ENCODE results near the gene POLK.
A peak's percentile ranks its signal among the peaks of the same experiment; 100 is the strongest.
"Not testable (repeated sequence)": the region's sequence is repeated elsewhere in the genome, so short reads cannot be mapped to it uniquely, and the experiment has no call there.

POLK gene

DNA sequence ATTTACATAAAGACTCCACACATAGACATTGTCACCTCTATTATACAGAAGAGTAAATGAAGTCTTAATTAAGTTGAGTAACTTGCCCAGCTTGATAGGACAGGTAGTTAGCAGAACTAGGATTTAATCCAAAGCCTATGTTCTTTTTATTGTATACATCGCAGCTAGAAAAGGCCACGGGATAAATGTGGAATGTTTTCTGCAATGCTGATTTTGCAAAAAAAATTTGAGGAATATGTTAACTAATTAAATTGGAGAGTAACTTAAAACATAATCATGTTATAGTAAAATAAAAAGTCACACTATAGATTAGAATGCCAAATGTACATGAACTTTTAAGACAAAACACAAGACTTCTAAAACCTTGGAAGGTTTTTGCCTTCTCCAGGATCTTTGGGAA is 41.1 kb downstream of the POLK start:
- DNase-seq = no peak

DNA sequence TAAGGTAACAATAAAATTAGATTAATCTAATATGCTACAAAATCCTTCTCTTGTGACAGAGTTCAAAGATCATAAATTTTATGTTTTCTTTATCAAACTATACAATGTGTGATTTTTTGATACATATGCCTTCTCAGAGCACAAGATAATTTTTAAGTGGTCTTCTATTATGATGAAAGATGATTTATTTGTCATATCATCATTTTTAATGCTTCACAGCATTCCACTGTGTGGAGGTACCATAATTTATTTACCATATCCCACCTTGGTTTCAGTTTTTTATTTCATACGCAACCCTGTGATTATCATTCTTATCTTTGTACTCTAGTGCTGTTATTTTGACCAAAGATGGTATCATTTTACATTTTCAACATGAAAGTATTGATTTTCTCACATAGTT is 41.7 kb downstream of the POLK start:
- DNase-seq = no peak

DNA sequence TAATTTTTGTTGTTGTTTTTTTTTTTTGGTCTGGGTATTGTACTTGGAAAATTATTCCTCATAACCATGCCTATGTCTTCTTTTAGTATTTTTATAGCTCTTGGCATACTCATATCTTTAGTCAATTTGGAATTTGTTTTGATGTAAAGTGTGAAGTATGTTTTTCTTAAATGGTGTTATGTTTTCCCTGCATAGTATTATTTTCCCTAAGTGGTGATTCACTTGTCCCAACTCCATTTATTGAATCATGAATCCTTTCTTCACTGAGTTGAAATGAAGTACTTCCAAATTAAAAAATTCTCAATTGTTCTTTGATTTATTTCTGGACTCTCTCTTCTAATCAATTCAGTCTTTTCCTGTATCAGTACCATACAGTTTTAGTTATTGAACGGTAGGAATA is 46.5 kb downstream of the POLK start:
- no peak for DNase-seq

DNA sequence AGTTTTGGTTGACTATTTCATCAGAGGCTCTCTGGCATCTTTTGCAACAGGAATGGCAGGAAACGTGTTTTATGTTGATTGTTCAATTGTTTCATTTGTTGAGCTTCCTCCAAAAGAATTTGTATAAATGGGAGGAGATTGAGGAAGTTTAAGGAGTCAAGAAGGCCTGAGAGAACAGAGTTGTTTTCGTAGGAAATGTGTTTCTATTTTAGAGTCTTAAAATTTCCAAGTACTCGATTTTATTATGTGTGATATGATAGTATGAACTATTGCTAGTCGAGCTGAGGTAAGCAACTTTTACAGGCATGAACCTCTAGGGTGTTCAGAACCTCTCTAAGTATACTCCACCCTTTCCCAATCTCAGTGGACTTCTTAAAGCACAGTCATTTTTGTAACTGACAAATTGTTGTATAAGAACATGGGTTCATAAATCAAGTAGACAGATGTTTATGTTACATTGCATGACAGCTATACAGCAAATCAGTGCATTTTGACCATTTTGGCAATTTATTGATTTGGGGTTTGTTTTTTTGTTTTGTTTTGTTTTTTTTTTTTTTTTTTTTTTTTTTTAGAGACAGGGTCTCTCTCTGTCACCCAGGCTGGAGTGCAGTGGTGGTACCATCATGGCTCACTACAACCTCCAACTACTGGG is 47.4 kb downstream of the POLK start:
- no peak for DNase-seq

DNA sequence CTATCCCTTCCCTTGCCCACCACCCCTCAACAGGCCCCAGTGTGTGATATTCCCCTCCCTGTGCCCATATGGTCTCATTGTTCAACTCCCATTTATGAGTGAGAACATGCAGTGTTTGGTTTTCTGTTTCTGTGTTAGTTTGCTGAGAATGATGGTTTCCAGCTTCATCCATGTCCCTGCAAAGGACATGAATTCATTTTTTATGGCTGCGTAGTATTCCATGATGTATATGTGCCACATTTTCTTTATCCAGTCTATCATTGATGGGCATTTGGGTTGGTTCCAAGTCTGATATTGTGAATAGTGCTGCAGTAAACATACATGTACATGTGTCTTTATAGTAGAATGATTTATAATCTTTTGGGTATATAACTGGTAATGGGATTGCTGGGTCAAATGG is 49.0 kb downstream of the POLK start:
- not testable (repeated sequence) for DNase-seq

DNA sequence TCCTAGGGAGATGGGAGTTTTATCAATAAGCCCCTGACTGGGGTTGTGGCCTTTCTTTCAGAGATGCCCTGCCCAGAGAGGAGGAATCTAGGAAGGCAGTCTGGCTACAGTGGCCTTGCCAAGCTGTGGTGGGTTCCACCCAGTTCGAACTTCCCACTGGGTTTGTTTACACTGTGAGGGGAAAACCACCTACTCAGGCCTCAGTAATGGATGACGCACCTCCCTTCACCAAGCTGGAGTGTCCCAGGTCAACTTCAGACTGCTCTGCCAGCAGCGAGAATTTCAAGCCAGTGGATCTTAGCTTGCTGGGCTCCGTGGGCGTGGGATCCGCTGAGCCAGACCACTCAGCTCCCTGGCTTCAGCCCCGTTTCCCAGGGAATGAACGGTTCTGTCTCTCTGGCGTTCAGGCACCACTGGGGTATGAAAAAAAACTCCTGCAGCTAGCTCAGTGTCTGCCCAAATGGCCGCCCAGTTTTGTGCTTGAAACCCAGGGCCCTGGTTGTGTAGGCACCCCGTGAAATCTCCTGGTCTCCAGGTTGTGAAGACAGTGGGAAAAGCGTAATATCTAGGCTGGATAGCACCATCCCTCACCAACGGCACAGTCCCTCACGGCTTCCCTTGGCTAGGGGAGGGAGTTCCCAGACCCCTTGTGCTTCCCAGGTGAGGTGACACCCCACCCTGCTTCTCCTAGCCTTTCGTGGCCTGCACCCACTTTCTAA is 54.5 kb downstream of the POLK start:
- not testable (repeated sequence) for DNase-seq

DNA sequence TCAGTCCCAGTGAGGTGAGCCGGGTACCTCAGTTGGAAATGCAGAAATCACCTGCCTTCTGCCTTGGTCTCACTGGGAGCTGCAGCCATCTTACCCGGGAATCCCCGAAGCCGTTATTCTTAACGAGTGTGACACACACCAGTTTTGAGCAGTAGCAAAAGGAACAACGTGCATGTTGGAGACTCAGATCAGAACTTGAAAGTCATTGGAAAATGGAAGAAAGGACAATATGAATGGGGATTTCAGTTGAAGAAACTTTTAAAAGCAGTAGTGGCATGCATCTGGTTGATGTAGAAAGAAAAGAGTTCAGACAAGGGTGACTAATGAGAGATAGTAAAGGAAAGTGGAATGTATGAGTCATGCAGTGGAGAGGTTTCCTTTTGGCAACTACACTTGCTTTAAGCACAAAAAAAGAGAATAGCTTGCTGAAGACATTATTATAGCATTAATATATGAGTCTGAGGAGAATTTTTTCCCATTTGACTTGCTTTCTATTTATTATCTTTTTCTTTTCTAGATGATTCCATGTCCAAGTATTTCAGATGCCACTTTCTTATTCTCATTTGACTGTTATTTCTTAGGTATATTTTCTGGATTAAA is 55.1 kb downstream of the POLK start:
- peak; percentile 2 for DNase-seq

DNA sequence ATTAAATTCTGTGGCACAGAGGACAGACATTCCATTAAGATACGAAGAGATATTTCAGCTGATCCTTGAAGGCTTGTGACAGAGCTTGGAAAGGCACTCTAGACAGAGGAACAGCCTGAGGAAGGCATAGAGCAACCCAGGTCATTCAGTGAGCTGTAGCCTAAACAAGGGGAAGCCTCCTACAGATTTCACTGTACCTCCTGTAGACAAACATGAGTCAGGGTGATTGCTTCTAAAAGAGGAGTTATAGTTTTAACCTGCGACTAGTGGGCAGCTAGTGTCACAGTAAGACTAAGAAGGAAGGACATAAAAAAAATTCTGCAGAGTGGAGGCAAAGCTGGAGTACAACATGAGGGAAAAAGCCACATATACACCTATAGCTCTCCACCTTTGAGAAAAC is 56.0 kb downstream of the POLK start:
- DNase-seq = no peak

DNA sequence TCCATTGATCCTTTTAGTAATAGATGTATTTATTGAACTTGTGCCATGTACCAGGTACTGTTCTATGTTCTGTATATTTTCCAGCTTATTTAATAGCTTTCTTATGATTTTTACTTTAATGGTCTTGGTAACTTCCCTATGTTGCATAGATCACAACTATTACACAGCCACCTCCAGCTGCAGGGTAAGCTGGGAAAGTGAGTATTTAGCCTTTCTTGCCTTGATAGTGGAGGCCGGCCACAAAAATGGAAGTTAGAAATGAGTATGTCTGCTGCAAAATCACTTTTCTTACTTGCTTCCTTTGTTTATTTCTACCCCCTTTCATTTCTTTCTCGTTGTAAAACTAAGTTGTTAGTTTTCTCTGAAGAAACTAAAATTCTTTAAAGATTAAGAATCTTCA is 56.5 kb downstream of the POLK start:
- DNase-seq = no peak

DNA sequence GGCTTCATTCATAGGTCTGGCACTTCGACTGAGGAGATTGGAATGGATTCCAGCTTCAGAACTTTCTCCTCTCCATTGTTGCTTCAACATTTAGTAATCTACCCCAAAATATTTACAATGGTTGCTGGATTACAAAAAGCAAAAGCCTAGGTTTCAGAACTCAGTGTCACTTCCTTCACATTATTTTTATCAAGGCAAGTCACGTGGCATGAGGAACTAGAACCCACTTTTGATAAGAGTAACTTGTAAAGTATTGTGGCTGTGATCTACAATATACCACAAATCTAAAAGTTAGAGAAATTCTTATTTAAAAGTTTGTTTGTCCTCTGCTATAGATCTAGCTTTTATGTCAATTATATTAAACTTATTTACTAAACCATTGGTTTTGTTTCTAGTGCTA is 59.9 kb downstream of the POLK start:
- DNase-seq = no peak

DNA sequence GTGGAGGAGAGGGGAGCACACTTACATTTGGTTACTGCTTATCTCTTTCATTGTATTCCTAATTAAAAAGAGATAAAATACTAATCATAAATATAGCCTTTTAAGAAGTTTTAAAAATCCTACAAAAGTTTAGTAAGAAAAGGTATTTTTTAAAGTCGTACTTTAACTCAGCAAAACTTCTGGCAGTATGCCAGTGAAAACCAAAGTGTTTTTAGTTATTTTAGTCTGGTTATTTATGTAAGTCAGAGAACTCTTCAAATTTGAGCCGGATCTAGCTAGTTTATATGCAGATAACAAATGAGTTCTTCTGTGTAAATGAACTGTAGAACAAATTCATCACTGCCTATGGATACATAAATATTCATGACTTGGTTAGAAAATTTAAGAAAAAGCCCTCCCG is 63.1 kb downstream of the POLK start:
- DNase-seq = no peak

DNA sequence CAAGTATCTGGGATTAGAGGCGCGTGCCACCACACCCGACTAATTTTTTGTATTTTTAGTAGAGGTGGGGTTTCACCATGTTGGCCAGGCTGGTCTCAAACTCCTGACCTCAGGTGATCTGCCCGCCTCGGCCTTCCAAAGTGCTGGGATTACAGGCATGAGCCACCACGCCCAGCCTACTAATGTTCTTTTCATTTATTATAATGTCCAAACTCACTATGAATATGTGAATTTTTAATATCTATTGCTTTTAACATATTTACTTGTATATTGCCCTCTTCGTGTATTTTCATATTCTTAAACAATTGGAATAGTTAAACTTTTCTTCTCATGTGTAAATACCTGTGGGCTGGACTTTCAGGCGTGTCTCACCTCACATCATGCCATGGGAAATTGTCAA is 66.6 kb downstream of the POLK start:
- DNase-seq = not testable (repeated sequence)

DNA sequence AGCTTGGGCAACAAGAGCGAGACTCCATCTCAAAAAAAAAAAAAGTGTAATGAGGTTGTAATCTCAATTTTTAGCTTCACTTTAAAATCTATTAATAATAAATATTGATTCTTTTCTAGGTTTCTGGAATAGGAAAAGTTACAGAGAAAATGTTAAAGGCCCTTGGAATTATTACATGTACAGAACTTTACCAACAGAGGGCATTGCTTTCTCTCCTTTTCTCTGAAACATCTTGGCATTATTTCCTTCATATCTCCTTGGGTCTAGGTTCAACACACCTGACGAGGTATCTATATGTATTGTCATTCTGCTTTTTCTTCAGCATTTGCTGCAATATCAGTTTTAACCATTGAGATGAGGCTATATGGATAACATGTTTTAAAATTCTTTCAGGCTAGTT is 73.0 kb downstream of the POLK start:
- no peak for DNase-seq

DNA sequence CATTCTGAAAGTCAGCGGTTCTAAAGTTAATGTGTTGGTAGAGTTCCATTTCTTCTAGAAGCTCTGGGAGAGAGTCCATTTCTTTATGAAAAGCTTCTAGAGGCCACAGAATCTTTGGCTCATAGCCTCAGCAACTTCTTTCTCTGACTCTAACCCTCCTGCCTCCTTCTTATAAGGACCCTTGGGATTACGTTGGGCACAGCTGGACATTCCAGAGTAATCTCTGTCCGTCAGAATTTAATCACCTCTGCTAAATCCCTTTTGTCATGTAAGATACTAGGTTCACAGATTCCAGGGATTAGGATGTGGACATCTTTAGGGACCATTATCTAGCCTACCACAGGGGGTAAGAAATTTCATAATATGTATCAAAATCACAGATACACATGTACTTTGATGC is 77.0 kb downstream of the POLK start:
- DNase-seq = no peak

DNA sequence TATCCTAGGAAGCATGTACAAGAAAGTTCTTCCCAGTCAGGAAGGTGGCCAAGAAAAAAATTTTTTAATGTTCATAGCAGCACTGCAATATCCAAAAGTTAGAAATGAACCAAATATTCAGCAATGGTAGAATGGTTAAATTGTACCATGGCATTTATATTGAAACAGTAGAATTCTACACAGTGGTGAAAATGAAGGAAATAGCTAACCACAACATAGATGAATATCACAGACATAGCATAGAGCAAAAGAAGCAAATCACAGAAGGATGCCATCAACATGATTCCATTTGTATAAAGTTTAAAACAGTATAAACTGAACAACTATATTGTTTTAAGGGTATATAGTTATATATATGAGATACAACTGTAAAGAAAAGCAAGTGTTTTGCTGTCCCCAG is 88.8 kb downstream of the POLK start:
- DNase-seq = no peak

DNA sequence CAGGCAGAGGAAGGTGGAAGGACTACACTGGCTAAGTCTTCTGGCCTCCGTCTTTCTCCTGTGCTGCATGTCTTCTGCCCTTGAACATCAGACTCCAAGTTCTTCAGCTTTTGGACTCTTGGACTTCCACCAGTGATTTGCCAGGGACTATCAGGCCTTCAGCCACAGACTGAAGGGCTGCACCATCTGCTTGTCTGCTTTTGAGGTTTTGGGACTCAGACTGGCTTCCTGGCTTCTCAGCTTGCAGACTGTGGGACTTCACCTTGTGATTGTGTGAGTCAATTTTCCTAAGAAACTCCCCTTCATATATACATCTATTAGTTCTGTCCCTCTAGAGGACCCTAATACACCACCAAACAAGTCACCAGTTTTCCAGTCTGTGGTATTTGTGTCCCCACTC is 89.9 kb downstream of the POLK start:
- no peak for DNase-seq

DNA sequence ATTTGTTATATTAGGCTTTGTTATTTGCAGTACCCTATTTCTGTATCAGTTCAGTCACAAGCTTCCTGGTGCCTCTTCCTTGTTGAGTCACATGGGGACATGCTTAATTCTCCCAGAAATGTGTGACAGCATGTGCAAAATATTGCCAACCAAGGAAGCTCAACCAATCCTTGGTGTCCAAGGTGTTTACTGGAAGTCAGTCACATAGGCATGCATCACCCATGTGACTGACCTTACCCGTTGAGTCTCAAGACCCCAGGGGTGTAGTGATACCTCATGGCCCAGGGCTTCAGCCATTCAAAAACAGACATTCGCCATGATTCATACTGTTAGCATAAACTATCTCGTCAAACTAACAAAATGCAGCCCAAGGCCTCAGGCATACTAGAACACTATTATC is 90.3 kb downstream of the POLK start:
- no peak for DNase-seq

DNA sequence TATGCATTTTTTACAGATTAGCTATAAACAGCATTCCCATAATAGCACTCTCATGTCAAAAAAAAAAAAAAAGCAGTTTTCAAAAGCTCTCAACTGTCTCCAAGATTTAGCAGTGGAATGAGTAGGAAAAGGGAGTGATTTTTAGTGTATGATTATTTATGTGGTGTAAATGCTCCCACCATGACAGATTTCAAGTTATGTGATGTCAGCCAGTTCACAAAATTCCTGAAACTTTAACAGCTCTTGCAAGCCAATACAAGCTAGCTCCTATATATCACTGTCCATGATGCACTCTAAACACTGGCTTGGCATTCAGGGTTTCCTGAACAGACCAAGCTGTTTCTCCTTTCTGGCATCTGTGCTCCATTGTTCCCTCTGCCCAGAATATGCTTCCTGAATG is 91.7 kb downstream of the POLK start:
- no peak for DNase-seq

DNA sequence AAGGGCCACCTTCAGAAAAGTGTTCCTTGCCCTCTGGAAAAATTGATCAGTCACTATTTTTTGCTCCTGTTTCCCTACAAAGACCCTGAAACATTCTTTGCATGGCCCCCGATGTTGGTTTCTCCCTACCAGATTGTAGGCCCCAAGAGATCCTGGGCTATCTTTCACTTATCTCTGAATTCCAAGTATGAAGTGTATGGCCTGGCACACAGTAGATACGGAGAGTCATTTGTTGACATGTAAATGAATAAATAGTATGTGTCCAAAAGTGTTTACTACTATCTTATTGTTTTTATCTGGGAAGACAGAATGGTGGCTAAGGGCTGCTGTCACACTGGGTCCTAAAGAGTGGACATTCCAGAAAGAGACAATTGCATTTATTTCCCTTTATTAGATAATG is 92.1 kb downstream of the POLK start:
- no peak for DNase-seq

DNA sequence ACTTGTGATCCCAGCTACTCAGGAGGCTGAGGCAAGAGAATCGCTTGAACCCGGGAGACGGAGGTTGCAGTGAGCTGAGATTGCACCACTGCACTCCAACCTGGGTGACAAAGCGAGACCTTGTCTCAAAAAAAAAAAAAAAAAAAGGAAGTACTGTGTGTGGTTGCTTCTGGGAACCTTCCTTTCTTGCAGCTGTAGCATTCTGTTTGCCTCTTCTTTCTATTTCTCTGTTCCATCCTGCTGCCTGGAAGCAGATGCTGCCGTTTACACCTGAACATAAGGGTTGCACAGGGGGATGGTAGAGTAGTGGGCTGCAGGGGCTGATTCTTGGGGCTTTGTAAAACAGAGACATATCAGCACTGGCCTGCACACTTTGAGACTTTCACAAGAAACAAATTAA is 95.7 kb downstream of the POLK start:
- not testable (repeated sequence) for DNase-seq

DNA sequence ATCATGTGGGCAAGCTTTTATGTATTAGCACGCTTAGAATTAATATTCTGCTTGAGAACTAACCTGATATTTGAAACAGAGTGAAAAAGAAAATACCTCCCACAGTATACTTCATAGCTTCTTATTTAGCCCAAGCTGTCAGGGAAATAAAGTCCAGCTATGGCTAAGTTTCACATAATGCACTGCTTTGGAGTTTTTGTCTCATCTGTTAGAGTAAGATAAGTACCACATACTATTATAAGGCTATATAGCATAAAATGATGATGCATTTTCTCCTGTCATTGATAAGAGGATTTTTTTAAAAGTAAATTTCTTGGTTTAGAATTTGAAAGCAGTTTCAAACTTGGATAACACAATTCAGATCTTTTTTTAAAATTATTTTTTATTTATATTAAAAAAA is 97.2 kb downstream of the POLK start:
- DNase-seq = no peak

DNA sequence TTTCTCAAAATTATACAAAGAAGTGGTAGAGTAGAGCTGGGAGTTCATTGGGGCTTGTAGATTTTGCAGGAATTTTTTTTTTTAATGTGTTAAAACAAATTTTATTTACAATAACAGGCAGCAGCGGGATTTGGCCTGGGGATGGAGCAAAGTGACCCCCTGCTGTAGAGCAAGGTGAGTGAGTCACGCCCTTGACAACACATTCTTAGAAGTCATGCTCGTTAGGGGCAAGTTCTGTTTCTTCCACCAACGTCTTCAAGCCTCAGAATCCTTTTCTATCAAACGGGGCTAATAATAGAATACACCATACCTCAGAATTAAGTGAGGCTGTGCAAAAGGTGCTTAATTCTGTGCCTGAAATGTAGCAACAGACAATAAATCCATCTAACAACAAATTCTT is 98.5 kb downstream of the POLK start:
- no peak for DNase-seq

DNA sequence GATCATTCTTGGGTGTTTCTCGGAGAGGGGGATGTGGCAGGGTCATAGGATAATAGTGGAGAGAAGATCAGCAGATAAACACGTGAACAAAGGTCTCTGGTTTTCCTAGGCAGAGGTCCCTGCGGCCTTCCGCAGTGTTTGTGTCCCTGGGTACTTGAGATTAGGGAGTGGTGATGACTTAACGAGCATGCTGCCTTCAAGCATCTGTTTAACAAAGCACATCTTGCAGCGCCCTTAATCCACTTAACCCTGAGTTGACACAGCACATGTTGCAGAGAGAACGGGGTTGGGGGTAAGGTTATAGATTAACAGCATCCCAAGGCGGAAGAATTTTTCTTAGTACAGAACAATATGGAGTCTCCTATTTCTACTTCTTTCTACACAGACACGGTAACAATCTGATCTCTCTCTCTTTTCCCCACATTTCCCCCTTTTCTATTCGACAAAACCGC is 99.2 kb downstream of the POLK start:
- peak; percentile 5 for DNase-seq
